Measurements from ENCODE around the gene NEGR1.
A peak's percentile ranks its signal among the peaks of the same experiment; 100 is the strongest.

NEGR1 gene

DNA sequence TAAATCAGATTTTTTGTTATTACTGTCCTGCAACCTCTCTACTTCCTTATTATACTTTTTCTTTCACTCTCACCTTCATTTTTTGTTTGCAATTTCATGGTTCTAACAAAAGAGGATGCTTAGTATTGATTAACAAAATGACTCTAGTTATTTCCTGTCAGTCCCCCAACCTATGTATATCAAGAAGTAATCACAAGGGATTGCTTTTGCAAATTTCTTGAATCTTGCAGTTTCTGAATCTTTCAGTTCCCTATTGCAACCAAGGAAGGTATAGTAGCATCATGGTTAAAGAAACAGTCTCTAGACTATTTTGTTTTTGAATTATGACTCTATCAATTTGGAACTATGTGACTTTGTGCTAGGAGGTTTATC is 446.9 kb downstream of the NEGR1 start:
- DNase-seq: no peak

DNA sequence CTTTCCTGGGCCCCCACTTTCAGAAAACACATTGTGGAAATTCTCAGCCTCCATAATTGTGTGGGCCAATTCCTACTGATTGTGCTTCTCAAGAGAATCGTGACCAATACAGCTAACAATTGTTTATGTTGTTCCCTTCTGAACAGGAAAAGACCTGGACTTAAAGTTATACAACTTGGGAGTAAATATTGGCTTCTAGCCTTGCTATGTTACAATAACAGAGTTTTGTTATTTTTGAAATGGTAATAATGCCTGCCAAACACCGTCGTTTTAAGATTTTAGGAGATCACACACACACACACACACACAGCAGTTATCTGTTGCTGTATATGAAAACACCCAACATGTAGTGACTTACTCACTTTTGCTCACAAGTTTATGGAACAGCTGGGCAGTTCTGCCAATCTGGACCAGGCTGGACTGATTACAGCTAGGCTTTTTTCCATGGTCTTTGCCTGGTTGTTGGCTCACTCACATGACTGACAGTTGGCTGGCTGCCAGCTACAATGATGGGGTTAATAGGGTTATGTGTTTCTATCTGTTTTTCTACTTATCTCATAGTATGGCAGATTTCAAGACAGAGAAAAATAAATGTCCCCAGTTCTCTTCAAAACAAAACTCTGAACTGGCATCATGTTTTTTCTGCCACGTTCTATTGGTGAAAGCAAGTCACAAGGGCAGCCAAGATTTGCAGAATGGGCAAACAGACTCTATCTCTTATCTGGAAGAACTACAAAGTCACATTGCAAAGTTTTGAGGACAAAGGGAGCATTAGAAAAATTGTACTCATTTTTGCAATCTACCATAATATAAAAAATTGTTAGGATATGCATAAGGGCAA is 447.5 kb downstream of the NEGR1 start:
- DNase-seq: peak; percentile 73

DNA sequence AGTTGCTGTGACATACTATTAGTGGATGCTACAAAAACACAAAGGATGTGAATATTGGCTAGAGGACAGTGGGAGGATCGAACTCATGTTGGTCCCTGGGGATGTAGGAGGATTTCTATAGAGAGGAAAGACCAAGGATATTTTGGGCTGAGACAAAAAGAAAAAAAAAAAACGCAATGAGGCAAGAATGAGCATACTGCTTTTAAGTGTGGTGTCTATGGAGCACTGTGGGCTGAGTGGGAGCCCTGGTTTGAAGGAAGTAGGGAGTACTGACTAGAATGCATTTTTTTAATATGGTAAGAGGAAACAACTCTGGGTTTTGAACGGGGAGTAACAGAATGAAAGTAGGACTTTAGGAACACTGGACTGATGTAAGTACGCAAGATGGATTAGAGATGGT is 450.7 kb downstream of the NEGR1 start:
- no peak for DNase-seq

DNA sequence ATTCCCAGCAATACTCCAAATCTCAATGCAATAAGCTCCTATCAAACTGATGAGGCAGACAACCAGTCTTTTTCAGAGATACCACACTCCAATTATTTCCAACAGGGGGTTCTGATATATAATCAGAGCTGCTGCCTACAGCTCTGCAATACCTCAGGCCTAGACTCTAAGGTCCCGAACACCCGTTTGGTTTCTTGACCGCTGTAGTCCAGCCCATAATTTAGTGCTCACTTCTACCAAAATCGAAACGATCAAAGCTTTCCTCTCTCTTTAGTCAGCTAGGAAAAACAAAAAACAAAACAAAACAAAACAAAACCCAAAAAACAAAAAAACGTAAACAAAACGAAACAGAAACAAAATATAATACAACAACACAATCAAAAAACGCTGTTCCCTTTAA is 453.0 kb downstream of the NEGR1 start:
- no peak for DNase-seq

DNA sequence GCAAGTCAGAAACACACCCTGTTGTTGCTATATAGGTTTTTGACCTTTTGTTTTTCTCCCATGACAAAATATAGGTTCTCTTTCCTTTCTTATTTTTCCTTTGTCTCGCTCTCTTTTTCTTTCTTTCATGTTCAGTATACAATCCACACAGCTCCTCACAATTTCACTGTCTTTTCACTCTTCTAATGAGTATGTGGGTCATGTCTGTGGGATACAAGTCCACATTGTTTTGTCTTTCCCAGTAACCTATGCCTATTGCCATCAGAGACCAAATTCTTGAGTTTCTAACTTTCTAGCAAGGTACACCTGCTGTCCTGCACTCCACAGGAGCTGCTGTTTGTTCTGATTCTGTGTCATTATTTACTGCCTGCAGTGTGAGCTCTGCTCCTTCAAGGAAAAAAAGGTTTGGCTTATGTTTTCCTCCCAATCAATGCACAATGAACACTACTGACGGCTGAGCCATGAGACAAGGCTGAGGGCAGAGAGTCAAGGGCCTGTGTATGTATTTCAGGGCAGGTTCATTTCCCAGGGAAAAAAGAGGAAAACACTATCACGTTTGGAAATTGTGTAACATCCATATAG is 453.8 kb downstream of the NEGR1 start:
- no peak for DNase-seq

DNA sequence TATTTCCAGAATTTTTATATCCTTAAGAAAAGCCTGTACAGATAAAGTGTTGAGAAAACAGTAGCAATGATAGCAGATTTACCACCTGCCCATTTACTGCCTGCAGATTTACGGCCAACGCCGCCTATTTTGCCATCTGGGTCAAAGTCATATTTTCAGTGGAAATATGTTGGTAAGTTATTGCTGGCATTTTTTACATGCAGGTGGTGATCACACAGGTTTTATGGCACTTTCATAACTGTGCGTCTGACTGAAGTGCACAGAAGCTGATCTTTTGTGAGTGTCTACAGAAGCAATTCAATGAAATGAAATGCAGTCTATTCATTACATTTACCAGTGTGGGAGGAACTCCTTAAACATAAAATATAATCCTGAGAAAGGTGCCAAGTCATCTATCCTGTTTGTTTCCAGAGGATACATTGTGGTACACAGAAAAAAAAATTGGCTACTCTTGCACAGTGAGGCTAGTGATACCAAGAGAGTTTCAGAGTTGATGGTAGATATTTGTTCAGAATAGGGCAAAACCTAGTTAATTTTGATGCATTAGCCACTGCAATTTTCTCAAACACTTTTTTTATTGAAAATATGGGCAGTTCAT is 458.5 kb downstream of the NEGR1 start:
- no peak for DNase-seq

DNA sequence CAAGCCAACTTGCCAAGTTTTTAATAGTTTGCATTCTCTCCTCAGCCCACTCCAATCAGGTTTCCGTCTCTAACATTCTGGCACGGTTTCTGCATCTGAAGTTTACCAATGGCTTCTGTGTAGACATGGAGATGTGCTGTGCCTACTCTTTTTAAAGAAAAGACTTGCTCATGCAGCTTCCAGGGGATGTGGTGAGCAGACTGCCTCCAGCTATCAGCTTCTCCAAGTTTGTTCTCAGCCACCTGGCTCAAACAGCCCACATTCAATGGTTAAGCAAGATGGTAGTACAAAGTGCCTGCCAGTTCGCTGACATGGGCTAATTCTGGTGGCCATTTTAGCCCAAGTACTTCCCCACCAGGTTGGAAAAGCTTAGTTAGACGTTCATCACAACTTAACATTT is 465.3 kb downstream of the NEGR1 start:
- no peak for DNase-seq

DNA sequence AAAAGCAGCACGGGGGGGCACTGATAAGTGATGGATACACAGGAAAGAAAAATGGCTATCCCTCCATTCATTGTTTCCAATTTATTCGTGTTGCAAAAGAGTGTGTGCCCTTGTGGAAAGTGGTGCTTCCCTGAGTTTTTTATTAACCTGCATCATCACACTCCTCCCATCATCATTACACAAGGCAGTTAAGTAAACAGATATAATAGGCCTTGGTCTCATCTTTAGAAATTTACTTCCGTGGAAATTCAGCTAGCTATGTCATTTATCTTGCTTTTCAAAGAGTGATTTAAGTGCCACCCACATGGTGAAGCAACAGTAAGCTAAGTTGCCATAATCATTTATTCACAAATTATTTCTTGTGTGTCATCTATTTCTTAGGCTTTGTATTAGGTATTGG is 473.3 kb downstream of the NEGR1 start:
- DNase-seq: no peak

DNA sequence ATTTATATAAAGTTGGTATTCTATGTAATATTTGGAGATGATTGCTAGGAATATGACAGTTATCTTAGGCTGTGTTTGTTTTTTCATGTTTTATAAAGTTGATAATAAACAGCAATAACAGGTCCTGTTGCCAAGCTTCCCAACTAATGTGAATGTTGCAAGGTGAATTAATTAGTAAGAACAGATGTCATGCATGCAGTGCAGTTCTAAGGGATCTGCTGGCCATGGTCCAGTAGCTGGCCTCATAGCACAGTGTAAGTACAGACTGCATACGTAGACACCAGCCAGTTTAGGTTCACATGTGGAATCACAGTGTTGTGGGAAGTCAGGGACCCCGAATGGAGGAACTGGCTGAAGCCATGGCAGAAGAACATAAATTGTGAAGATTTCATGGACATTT is 478.2 kb downstream of the NEGR1 start:
- peak; percentile 79 for DNase-seq

DNA sequence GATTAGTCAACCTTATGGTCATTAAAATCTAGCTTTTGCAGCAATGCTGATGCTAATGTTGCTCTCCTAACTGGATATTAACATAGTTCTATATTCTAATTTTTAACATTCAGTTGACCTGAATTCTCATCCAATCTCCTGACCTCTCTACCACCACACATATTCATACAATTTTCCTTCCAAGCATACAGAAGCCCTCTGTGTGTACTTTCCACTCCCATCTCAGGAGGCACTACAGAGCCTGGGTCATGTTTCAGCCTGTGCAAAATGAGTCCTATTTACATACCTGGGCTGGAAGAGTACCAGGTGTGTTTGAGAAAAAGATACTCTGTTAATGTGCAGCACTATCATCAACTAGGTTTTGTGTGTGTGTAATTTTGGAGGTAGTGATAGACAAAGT is 486.3 kb downstream of the NEGR1 start:
- DNase-seq: no peak

DNA sequence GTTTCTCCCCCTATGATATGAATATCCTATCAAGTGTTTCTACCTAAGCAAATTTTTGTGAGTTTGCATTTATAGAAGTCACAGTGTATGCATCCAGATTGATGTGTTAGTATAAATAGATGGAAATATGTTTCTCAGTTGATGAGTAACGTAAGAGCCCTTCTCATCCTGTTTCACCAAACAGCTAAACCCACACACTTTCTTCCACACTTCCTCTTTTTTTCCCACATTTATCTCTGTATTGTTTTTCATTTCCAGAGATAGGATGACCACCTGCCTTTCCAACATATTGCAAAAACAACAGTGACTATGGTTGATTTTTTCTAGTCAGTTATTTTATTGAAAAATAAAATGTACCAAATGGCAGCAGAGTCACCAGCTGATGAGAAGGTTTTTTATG is 490.1 kb downstream of the NEGR1 start:
- DNase-seq: no peak

DNA sequence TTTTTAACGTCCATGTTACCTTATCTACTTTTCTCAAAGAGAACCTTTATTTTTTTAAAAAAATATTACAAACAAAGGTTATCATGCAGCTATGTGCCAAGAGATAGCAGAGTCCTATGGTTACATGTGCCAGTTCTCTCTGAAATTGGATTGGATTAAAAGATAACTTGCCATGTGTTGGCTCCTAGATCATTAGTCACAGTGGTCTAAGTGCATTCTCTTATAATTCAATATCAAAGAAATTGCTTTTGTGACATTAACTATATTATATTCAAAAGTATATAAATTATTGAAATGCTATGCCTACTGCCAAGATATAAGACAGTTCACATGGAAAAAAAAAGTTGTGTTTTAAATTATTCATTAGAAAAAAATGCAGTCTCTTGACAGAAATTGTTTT is 494.2 kb downstream of the NEGR1 start:
- DNase-seq: peak; percentile 12

DNA sequence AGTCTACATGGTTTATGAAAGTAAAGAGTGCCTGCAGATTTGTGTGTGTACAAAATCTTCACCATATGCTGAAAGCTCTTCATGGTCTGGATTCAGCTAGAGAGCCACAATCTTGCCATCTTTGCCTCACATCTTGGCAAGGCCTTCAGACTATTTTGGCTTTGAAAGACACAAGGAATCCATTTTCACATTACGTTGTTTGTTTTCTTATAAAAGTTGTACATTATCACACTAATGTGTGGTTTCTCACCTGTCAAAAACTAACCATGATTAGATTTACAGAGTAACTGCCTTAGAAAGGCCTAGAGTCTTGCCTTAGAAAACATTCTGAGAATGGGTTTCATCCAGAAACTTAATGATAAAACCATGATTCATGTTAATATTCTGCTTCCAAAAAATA is 494.6 kb downstream of the NEGR1 start:
- DNase-seq: peak; percentile 57

DNA sequence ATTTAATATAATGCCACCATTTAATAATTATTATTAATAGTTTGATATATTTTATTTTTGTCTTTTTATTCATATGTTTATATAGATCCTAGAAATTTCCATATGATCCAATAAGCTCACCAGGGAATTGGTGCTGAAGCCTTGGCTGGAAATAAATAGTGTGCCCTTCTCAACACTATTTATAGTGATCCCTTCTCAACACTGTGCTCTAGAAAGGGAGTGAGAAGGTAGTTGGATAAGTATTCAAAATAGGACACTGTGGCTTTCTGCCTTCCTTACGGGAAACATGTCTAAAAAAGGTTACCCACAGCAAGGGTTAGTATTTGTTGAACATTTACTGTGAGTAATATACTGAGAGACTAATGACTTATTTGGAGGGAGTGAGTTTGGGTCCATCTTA is 496.1 kb downstream of the NEGR1 start:
- DNase-seq: no peak

DNA sequence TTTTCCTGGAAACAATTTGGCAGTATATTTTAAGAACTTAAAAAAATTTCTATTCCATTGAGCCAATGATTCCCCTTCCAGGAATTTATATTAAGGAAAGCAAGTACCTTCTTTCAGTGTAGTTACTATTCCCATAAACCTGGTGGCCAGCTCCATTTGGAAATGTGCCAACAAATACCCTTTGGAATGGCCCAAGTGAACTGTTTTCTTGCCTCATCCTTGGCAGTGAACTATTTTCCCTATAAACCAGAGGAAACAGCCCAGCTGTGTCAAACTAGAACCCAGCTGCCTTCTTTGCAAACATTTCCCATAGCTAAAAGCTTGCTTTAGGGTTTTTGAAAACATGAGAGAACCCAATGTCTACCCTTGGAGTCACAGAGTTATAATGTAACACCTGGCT is 496.9 kb downstream of the NEGR1 start:
- DNase-seq: peak; percentile 77

DNA sequence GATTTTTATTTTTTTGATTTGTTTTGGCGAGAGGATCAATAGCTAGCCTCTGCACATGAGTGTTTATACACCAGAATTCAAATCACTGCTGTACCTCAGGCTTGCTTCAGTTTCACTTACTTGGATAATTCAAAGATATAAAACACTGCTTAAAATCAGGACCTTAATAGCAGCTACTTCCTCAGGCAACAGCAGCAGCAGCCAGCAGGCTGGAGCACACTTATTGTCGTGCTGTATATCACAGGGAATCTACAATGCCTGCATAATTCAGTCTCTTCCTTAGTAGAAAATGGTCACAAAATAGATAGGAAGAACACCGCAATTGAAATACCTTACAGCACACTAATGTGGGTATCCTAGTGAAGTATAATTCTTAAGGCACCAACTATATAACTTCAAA is 497.3 kb downstream of the NEGR1 start:
- no peak for DNase-seq

DNA sequence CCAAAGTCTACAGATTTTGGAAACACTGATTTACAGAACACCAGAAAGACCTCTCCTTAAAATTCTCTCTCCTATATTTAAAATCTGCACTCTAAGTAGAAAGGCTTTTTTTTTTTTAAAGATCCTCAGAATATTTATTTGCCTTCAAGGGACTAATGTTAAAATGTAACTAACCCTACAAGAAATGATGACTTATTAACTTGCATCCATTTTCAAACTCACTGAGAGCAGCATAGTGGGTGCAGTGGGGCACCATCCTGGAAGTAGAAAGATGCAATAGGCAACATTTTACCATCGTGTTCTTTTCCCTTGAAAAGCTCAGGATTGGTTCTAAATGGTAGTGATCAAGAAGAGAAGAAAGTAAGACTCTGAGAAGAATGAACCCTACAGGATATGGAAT is 498.1 kb downstream of the NEGR1 start:
- no peak for DNase-seq

DNA sequence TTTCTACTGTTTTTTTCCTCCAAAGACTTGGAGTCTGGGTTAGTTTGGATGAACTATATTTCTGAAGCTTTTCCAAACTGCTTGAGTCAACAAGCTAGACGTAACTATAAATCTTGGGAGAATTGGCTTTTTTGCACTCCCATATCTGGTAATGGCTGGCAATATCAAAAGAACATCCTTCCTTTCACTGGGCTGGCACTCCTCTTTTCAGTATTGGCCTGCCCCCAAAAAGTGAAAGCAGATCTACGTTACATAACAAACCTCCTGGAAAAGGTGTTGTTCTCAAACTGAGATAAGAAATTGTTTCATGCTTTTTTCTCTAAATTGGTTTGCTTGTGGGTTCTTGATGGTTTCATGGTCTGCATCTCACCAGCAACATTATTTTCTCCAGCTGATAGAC is 499.3 kb downstream of the NEGR1 start:
- peak; percentile 31 for DNase-seq

DNA sequence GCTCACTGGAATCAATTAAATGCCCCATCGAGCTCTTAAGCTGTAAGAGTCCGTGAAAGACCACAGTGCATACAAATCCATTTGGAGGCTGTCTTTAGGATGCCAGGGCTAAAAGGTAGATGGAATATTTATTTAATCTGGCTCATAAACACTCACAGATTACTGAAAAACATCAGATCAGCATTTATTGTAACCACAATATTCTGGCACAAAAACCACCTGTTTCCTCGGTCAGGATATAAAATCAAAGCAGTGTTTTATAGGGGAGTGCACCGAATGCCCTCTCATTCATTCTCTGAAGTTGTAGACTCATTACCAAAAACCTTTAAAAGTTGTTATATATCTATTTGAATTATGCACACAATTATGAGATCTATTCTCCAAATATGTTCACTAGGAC is 500.9 kb downstream of the NEGR1 start:
- no peak for DNase-seq

DNA sequence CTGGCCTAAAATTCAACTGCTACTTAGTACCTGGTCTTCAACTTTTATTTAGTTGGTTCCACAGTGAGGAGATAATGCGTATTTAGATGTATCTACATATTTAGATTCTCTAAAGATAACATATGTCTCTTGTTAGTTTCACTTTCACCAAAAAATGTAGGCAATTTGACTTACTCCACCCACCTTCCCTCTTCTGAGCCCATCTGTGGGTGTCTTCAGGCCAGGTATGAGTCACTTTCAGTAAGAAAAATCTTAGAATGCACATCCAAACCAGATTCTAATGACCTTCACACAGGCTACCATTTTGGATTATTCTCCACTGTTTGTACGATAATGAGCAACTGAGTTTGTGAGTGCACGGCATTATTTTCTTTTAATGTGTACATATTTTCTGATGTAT is 501.7 kb downstream of the NEGR1 start:
- DNase-seq: no peak

DNA sequence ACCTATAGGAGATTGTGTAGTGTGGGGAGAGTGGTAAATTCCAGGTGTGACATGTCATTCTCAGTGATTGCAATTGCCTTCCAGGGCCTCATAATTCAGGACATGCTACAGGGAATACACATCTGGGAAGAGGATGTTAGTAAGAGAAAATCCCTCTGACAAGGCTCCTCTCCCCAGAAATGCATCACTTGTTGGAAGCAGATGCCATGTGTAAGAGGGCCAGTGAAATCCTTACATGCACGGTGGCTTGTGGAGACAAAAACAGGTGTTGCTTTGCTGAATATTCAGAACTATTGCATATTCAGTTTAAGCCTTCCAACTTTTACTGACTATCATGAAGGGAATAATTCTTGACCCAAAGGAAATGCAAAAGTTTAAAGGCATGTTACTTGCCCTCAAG is 503.4 kb downstream of the NEGR1 start:
- no peak for DNase-seq

DNA sequence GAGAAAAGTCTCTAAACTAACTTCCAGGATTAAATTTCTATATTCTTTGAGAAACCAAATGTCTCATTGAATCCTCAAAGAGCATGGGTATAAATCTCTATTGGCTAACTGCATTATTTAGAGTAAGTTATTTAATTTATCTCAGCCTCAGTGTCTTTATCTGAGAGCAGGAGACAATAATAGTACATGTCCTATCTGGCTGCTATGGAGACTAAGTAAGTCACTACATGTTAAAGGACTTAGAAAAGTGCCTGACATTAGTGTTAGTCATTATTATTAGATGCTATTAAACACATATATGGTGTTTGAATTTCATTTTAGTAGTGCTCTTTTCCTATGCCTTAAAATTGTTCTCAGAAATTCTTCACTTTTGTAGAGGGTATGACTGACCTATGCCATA is 505.2 kb downstream of the NEGR1 start:
- DNase-seq: no peak

DNA sequence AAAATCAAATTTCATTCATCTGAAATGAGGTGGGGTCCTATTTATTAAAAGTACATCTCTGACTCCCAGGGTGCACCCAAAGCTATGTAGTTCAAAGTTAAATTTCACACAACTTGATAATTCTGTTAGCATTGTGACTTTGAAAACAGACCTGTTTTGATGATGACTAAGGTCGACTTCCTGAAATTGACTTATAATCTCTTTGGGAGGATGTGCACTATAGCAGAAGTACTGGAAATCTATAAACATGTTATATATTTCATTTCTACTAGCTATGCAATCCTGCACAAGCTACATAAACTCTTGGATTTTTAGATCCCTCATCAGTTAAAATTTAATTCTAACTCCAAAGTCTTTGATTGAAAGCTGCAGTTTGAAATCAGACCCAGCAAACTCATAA is 507.6 kb downstream of the NEGR1 start:
- no peak for DNase-seq

DNA sequence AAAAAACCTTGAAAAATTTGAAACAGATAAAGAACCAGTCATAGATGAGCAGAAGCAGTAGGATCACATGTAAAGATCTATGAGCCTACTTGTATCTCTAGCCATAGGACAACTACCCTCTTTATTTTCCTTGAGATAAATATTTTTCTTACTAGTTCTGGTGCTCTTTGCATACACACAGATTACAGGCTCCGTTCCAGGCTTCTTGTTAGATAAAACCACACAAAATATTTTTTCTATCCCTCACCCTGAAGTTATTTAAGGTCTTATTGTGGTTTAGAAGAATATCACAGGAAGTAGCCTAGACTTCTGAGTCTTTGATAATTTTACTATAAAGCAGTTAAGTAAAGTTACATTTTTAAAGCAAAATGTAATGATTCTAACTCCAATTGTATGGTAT is 512.2 kb downstream of the NEGR1 start:
- no peak for DNase-seq

DNA sequence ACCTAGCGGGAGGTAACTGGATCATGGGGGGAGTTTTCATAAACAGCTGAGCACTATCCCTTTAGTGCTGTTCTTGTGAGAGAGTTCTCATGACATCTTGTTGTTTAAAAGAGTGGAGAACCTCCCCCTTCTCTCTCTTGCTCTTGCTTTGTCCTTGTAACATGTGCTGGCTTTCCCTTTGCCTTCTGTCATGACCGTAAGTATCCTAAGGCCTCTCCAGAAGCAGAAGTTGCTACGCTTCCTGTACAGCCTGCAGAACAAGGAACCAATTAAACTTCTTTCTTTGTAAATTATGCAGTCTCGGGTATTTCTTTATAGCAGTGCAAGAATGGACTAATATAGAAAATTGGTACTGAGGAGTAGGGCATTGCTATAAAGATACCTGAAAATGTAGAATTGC is 515.6 kb downstream of the NEGR1 start:
- no peak for DNase-seq

Measured in NCI-H446 treated with DMSO at 0.1 percent for 48 hours (cell line).